HG03280 (cell line): ENCODE data around the gene BIVM.
A peak's percentile ranks its signal among the peaks of the same experiment; 100 is the strongest.

Experiments
- ATAC-seq: cut with Tn5 transposase; IDR thresholded peaks from one replicate; pipeline ENCODE4 v1.9.1; 2021; ENCODE audit warnings: mild to moderate bottlenecking, moderate library complexity; ENCODE audit not compliant: unreplicated experiment

The BIVM gene

DNA sequence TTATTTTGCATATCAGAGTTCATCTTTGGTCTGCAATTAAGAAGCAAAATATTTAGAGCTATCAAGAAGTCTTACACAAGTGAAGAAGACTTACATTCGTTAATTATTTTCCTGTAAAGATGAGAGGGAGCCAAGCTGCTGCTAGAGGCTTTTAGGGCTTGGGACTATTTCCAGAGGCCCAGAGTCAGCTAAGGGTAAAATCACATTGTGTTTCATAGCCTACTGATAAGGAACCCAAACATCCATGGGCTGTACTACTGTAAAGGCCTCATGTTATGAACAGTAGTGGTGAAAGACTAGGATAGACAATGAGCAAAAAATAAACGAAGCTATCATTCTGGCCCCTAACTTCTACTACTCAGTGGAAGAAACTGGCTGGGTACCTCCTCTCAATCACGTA, 14.4 kb upstream of the BIVM start:
- ATAC-seq, result no peak

DNA sequence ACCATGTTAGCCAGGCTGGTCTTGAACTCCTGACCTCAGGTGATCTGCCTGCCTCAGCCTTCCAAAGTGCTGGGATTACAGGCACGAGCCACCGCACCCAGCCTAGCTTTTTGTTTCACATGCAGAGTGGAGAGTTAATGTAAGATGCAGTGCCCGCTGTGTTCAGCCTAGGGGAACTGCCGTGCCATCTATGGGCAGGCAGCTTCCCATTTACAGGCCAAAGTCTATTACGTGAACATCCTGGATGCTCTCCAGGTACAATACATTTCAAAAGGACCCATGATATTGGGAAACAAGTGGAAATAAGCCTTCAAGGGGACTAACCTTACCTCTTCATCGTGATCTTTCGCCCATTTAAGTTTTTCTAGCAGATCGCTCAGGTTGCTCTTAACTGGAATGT, 10.2 kb upstream of the BIVM start:
- no peak for ATAC-seq

DNA sequence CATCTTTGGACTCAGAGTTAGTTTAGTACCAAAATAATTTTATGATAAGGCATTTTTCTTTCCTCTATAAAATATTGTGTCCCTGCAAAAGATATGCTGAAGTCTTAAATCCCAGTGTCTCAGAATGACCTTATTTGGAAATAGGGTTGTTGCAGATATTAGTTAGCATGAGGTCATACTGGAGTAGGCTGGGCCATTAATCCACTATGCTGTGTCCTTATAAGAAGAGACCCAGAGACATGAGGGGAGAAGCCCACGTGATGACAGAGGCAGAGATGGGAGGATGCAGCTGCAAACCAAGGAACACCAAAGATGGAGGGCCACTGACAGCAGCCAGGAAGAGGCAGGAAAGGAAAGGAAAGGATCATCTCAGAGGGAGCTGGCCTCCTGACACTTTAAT, 6.5 kb upstream of the BIVM start:
- no peak for ATAC-seq

- ATAC-seq, result no peak
Observed at GRCh38 chr13:102793611-102794355, 5.1 kb upstream of the BIVM start.

- peak; percentile 9 for ATAC-seq
Observed at GRCh38 chr13:102799426-102800144, 666 bp downstream of the BIVM start.

DNA sequence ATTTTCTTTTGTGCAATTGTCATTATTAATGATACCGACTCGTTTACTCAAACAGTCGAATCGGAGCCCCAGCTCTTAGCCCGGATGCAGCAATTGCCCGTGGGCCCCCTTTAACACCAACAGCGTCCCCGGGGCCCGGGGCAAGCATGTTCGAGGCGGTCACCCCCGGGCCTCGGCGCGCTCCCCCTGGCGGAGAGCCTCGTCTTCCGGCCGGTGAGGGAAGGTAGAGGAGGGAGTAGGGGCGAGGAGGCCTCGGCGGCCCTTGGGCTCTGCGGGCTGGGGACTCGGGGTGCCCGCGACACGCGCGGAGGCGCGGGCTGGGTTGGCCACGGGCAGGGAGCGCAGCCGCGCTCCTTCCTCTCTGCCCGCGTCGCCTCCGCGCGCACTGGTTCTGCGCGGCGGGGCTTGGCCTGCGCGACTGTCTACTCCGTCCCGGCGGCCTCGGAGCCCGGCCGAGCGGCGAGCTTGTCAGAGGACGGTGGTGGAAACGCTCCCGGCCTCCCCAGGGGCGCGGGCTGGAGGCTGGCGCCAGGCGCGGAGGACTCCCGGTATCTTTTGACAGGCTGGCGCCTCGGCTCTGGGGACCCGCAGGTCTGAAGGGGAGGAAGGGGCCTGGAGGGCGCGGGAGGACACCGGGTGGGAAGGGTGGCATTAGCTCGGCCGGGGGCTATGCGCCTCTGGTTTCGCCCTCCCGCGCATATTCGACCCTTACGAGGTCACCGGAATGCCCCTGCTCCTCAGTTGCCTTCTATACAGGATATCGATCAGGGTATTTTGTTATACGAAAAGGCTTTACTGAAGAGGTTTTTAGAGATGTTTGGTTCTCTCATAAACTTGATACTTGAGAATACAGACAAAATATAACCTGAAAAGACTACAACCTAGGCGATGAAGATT, 1.5 kb downstream of the BIVM start:
- peak; percentile 79 for ATAC-seq

DNA sequence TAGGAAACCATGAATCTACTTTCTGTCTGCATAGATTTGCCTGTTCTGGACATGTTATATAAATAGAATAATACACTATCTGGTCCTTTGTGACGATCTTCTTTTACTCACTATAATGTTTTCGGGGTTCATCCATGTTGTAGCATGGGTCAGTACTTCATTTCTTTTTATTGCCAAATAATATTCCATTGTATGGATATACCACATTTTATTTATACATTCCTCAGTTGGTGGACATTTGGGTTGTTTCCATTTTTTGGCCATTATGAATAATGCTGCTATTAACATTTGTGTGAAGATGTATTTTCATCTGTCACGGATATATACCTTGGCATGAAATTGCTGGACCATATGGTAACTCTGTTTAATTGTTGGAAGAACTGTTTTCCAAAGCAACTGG, 6.8 kb downstream of the BIVM start:
- ATAC-seq, result no peak

DNA sequence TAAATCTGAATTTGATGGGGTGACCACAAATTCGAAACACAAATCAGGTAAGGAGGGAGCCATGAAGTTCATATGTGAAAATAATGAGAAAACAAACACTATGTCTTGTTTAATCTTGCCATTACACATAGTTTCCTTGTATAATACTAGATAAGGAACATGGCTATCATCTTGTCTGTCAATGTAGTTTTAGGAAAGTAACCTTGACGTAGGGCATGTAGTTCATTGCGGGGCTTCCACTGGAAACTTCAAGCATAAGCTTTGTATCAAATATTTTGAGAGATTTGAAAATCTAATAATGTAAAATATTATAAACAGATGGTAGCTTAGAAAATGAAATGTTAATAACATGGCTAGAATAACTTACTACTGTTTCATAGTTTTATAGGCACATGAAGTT, 8.8 kb downstream of the BIVM start:
- no peak for ATAC-seq

- ATAC-seq, result no peak
Observed at GRCh38 chr13:102812611-102813287, 13.8 kb downstream of the BIVM start.

GRCh38 chr13:102814025-102814607, 15.2 kb downstream of the BIVM start:
- ATAC-seq, result peak; percentile 34

- ATAC-seq, result no peak
Observed at GRCh38 chr13:102814793-102815192, 15.9 kb downstream of the BIVM start.

GRCh38 chr13:102815788-102816187, 16.9 kb downstream of the BIVM start:
- ATAC-seq, result no peak

DNA sequence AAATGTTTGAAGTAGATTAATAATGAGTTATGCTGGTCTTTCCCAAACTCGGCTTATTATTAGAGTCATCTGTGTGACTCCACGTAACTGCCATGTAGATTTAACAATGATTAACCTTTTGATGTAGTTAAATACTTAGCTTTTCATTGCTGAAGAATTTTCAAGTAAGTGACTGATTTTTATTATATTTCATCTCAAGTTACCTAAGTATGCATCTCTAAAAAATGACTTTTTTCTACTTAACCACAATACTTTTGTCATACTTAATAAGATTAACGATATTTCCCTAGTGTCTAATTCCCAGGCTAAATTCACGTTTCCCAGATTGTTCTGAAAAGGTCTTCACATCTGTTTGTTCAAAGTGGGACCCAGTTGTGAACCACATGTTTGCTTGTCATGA, 17.8 kb downstream of the BIVM start:
- ATAC-seq, result no peak

- ATAC-seq, result no peak
Observed at GRCh38 chr13:102817241-102817640, 18.3 kb downstream of the BIVM start.

- ATAC-seq, result no peak
Observed at GRCh38 chr13:102817907-102818306, 19.0 kb downstream of the BIVM start.

- no peak for ATAC-seq
Observed at GRCh38 chr13:102825400-102825799, 26.5 kb downstream of the BIVM start.

DNA sequence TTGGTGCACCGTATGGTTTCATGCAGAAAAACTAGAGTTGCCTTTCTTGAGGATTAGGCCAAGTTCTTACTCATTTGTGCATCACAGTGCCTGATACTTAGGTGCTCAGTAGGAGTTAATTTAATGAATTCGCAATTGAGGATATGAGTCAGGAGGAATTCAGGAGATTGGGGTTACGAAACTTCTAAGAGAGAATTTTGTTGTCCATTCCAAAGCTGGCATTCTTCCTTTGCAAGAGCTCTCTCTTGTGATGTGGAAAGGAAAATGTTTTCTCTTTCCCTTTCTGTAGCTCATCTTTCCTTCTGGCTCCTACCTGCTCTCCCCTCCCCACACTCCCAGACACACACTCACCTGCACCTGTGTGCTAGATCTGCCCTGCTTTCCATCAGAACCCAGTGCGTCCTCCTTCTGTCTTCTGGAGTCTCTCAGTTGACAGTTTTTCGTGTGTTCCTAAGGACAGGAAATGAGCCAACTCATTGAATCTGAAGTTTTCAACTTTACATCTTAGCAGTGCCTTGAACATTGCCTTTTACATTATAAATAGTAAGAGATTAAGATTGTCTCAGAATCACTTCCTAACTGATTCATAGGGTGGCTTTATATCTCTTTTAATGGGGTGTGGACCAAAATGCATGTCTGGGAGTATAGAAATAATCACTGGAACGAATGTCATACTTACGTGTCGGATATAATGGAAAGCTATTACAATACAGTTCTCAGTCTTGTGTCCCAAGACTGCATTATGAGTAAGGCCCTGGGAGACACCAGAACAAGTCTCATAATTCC, 27.2 kb downstream of the BIVM start:
- ATAC-seq, result no peak

DNA sequence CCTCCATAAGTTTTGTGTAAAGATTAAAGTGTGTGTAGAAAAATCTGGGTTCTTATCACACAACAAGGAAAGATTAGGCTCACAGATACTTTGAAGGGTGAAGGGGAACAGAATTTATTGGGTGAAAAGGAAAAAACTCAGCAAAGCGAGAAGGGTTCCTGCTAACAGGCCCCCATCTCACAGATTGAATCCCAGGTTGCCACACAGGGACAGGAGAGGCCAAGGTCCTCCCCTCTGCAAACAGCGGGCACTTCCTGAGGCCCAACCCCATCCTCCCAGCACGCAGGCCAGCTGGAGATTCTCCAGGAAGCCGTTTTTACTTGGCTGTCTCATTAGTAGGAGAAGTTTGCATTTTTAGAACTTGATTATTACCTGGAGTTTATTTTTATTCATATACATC, 31.7 kb downstream of the BIVM start:
- no peak for ATAC-seq

GRCh38 chr13:102836471-102836870, 37.6 kb downstream of the BIVM start:
- ATAC-seq, result no peak

- ATAC-seq, result no peak
Observed at GRCh38 chr13:102838273-102838672, 39.4 kb downstream of the BIVM start.
